HCT116 (cell line): ENCODE measurements around the gene SP140L. TPM values are rescaled to one million over a fixed set of nuclear protein-coding genes. Genes with fewer than 3 reads are reported as not detected.
"Not testable (repeated sequence)": the region's sequence is repeated elsewhere in the genome, so short reads cannot be mapped to it uniquely, and the experiment has no call there.

Experiments used
- ATAC-seq: fragments of 200-7000 bp; cut with Tn5 transposase; 2 replicates; pipeline ENCODE4 v1.9.1; 2020; ENCODE audit warnings: mild to moderate bottlenecking, moderate library complexity
- BruUV-seq: library from RNA; stranded (reverse); fragments of 400-500 nt; replicated peaks from 2 replicates; lab custom pipeline; 2021; lab: Mats Ljungman, UMichigan
- CTCF ChIA-PET: fragments of 300-600 bp; sonication (Branson Sonifier 250); formaldehyde crosslinking; loops from one replicate; lab custom pipeline; 2021; ENCODE audit warnings: antibody characterized with exemption; lab: Charles Lee
- POLR2A ChIA-PET: fragments of 300-600, 350-600 bp; sonication (Branson Sonifier 250); formaldehyde crosslinking; loops from one replicate; lab custom pipeline; 2021; ENCODE audit warnings: antibody characterized with exemption; lab: Charles Lee
- RAD21 ChIA-PET, 2 experiments: fragments of 300-600 bp; sonication (Branson Sonifier 250); formaldehyde crosslinking; loops; one replicate each; lab custom pipeline; 2023; ENCODE audit warnings: low total read pairs in 2 of 2; ENCODE audit not compliant: uncharacterized antibody in 2 of 2, unreplicated experiment in 2 of 2, low non-redundant PET in 1 of 2; lab: Charles Lee
- DNase-seq: peaks from one replicate; pipeline ENCODE4 v3.0.0-alpha.2; 2010; ENCODE audit warnings: low read depth, low spot score
- H2AFZ ChIP-seq: fragments of 200-600 bp; shearing (Covaris generic), sonication (generic); 2 replicates; pipeline ENCODE4 v1.6.1; 2017; ENCODE audit warnings: low read depth, mixed run types, mixed read lengths, antibody characterized with exemption, low read length; ENCODE audit not compliant: poor library complexity, severe bottlenecking
- H3K27ac ChIP-seq: 2 replicates; pipeline ENCODE4 v1.5.1; 2012; ENCODE audit warnings: low read depth, low read length
- H3K27me3 ChIP-seq: fragments of 200-600 bp; sonication (generic); 2 replicates; pipeline ENCODE4 v1.6.1; 2016; ENCODE audit warnings: mixed run types, low read length, mixed read lengths; ENCODE audit not compliant: insufficient read depth
- H3K36me3 ChIP-seq, 2 experiments: fragments of 200-500 bp in 1 of 2; fragments of 200-600 bp in 1 of 2; sonication (Bioruptor generic) in 1 of 2; sonication (generic) in 1 of 2; 2 replicates each; pipeline versions ENCODE4 v1.5.1 to v1.6.1; 2014 to 2016; ENCODE audit warnings: low read length in 2 of 2, inconsistent platforms in 1 of 2, mixed read lengths in 1 of 2, mixed run types in 1 of 2; ENCODE audit not compliant: insufficient read depth in 2 of 2, control insufficient read depth in 1 of 2
- H3K4me1 ChIP-seq, 2 experiments: fragments of 200-600 bp in 1 of 2; sonication (generic) in 1 of 2; 2 replicates each; pipeline versions ENCODE4 v1.5.1 to v1.6.1; 2012 to 2017; ENCODE audit warnings: low read length in 2 of 2, inconsistent platforms in 1 of 2, mild to moderate bottlenecking in 1 of 2, mixed read lengths in 1 of 2, mixed run types in 1 of 2, moderate library complexity in 1 of 2; ENCODE audit not compliant: insufficient read depth in 2 of 2, control insufficient read depth in 1 of 2
- H3K4me2 ChIP-seq: fragments of 200-600 bp; sonication (generic); 2 replicates; pipeline ENCODE4 v1.6.1; 2017; ENCODE audit warnings: mixed run types, low read length, mixed read lengths
- H3K4me3 ChIP-seq, 2 experiments: fragments of 200-600 bp in 1 of 2; sonication (generic) in 1 of 2; replicated peaks in 1 of 2; 2 replicates each; pipeline ENCODE4 v1.5.1; 2011 to 2016; ENCODE audit warnings: low read length in 2 of 2, control low read depth in 1 of 2, low read depth in 1 of 2, mild to moderate bottlenecking in 1 of 2, mixed read lengths in 1 of 2, mixed run types in 1 of 2
- H3K79me2 ChIP-seq: fragments of 200-600 bp; sonication (generic); 2 replicates; pipeline ENCODE4 v1.6.1; 2017; ENCODE audit warnings: mild to moderate bottlenecking, mixed run types, low read length, moderate library complexity, mixed read lengths; ENCODE audit not compliant: insufficient read depth
- H3K9ac ChIP-seq: fragments of 200-600 bp; sonication (generic); 2 replicates; pipeline ENCODE4 v1.6.1; 2016; ENCODE audit warnings: low read length, mixed read lengths
- H3K9me2 ChIP-seq: fragments of 200-600 bp; sonication (generic), shearing (Covaris generic); 2 replicates; pipeline ENCODE4 v1.6.1; 2017; ENCODE audit warnings: mixed run types, mild to moderate bottlenecking, moderate library complexity; ENCODE audit not compliant: insufficient read depth
- H3K9me3 ChIP-seq, 2 experiments: fragments of 200-500 bp in 1 of 2; fragments of 200-600 bp in 1 of 2; sonication (Bioruptor generic) in 1 of 2; sonication (generic) in 1 of 2; 2 replicates each; pipeline ENCODE4 v1.6.1; 2014 to 2017; ENCODE audit warnings: low read length in 2 of 2, mixed read lengths in 2 of 2, inconsistent platforms in 1 of 2, low read depth in 1 of 2, mild to moderate bottlenecking in 1 of 2, mixed run types in 1 of 2, moderate library complexity in 1 of 2; ENCODE audit not compliant: control insufficient read depth in 1 of 2, insufficient read depth in 1 of 2
- H4K20me1 ChIP-seq: fragments of 200-600 bp; sonication (generic), shearing (Covaris generic); 2 replicates; pipeline ENCODE4 v1.6.1; 2017; ENCODE audit warnings: mixed run types, mild to moderate bottlenecking, moderate library complexity; ENCODE audit not compliant: insufficient read depth
- CBX3 ChIP-seq: IDR thresholded peaks from 2 replicates; pipeline ENCODE4 v1.6.1; 2012; ENCODE audit warnings: low read depth
- CEBPB ChIP-seq: IDR thresholded peaks from 2 replicates; pipeline ENCODE4 v1.6.1; 2012; ENCODE audit warnings: low read depth
- EGR1 ChIP-seq: IDR thresholded peaks from 2 replicates; pipeline ENCODE4 v1.6.1; 2012; ENCODE audit warnings: low read depth
- ELF1 ChIP-seq: IDR thresholded peaks from 2 replicates; pipeline ENCODE4 v1.6.1; 2012; ENCODE audit warnings: low read depth, borderline replicate concordance
- JUND ChIP-seq: IDR thresholded peaks from 2 replicates; pipeline ENCODE4 v1.6.1; 2012
- POLR2A ChIP-seq: IDR thresholded peaks from 2 replicates; pipeline ENCODE4 v1.7.0; 2011; ENCODE audit warnings: borderline replicate concordance; ENCODE audit not compliant: insufficient read depth, insufficient read length; ENCODE audit errors: extremely low read depth
- RAD21 ChIP-seq: IDR thresholded peaks from 2 replicates; pipeline ENCODE4 v1.6.1; 2012; ENCODE audit warnings: low read depth, mild to moderate bottlenecking
- ZBTB33 ChIP-seq: IDR thresholded peaks from 2 replicates; pipeline ENCODE4 v1.6.1; 2011; ENCODE audit warnings: mild to moderate bottlenecking, low read length, moderate library complexity; ENCODE audit not compliant: insufficient replicate concordance; ENCODE audit errors: extremely low read depth
- intact Hi-C: fragments of 100-400 bp; cut with micrococcal nuclease; formaldehyde crosslinking; loops from 2 replicates; pipeline ENCODE4 v1.10.0; 2022
- total RNA-seq: library from RNA; stranded (reverse); gene quantifications from one replicate; pipeline ENCODE4 v1.2.1, GENCODE V29; 2021; ENCODE audit not compliant: unreplicated experiment

SP140L gene
- total RNA-seq, 1 experiment from 2014 or later = 28.9 TPM

- no TSS peak for BruUV-seq
- no peaks in the 10 kb centered on the region for H3K9me2 ChIP-seq
- no peaks in the 10 kb centered on the region for H3K27me3 ChIP-seq
- H2AFZ ChIP-seq = no peak overlapping the region
- H3K36me3 ChIP-seq = no peaks in the 10 kb centered on the region
- intact Hi-C loops = no loop called here
- ATAC-seq = no peak
- ChIA-PET CTCF (no interaction called here), POLR2A (no interaction called here), RAD21 (no interaction called here)
- H3K9ac ChIP-seq = no peak overlapping the region
- no peaks in the 10 kb centered on the region for H3K4me1 ChIP-seq
- no peak for TF ChIP-seq RAD21
- TF ChIP-seq POLR2A = no peak
- no peak overlapping the region for H3K4me2 ChIP-seq
- H3K79me2 ChIP-seq = peaks cover 28% of the 10 kb centered on the region
- H3K27ac ChIP-seq = no peak overlapping the region
- no peaks in the 10 kb centered on the region for H4K20me1 ChIP-seq
- no peaks in the 10 kb centered on the region for H3K9me3 ChIP-seq
- H3K4me3 ChIP-seq = no peak overlapping the region
- no peak for DNase-seq
Observed at GRCh38 chr2:230434677-230435324, 107.8 kb downstream of the SP140L start.

DNA sequence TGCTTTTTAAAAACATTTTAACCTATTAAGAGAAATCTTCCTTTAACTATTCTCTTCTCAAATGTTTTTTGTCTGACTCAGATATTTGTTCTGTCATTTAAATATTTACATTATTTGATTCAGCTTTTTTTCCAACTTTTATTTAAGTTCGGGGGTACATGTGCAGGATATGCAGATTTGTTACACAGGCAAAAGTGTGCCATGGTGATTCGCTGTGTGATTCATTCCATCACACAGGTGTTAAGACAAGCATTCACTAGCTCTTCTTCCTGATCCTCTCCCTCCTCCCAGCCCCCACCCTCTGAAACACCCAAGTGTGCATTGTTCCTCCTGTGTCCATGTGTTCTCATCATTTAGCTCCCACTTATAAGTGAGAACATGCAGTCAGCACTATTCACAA is 108.4 kb downstream of the SP140L start:
- TF ChIP-seq ELF1 = no peak
- TF ChIP-seq POLR2A = no peak
- TF ChIP-seq CEBPB = no peak
- no peak for TF ChIP-seq JUND
- TF ChIP-seq CBX3 = no peak
- no peak for TF ChIP-seq EGR1
- TF ChIP-seq ZBTB33 = no peak
- no peaks in the 10 kb centered on the region for H4K20me1 ChIP-seq
- H3K79me2 ChIP-seq = peaks cover 28% of the 10 kb centered on the region
- DNase-seq (no peak), ATAC-seq (no peak)
- intact Hi-C loops = no loop called here
- no peak overlapping the region for H3K4me3 ChIP-seq
- no TSS peak for BruUV-seq
- no peaks in the 10 kb centered on the region for H3K9me3 ChIP-seq
- H3K36me3 ChIP-seq = no peaks in the 10 kb centered on the region
- H3K9me2 ChIP-seq = no peaks in the 10 kb centered on the region
- ChIA-PET POLR2A (no interaction called here), CTCF (no interaction called here), RAD21 (no interaction called here)
- H3K4me2 ChIP-seq = no peak overlapping the region
- H3K27ac ChIP-seq = no peak overlapping the region
- H3K9ac ChIP-seq = no peak overlapping the region
- H2AFZ ChIP-seq = no peak overlapping the region
- H3K4me1 ChIP-seq = no peaks in the 10 kb centered on the region
- H3K27me3 ChIP-seq = no peaks in the 10 kb centered on the region

DNA sequence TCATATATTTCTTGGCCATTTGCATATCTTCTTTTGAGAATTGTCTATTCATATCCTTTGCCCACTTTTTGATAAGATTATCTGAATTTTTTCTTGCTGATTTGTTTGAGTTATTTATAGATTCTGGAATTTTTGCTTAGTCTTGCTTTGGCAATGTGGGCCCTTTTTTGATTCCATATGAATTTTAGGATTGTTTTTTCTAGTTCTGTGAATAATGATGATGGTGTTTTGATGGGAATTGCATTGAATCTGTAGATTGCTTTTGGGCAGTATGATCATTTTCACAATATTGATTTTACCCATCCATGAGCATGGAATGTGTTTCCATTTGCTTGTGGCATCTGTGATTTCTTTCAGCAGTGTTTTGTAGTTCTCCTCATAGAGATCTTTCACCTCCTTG is 112.1 kb downstream of the SP140L start:
- H3K4me1 ChIP-seq, RAD21 ChIA-PET, H3K4me3 ChIP-seq, DNase-seq, H3K27me3 ChIP-seq, H3K27ac ChIP-seq, H3K4me2 ChIP-seq, ATAC-seq, POLR2A ChIA-PET, H3K9me2 ChIP-seq, H2AFZ ChIP-seq, CTCF ChIA-PET, H3K9ac ChIP-seq, H3K9me3 ChIP-seq, intact Hi-C loops, BruUV-seq, H3K36me3 ChIP-seq, H4K20me1 ChIP-seq: not testable (repeated sequence)
- peaks cover 12% of the 10 kb centered on the region for H3K79me2 ChIP-seq
